Esophagus squamous epithelium (tissue), 4 donors: ENCODE measurements around the gene AP2A2.

Experiments
- CTCF ChIP-seq, 6 experiments: fragments of 450-650 bp in 4 of 6; fragments of 200-600 bp in 2 of 6; sonication (generic) in 2 of 6; IDR thresholded peaks; one replicate each; pipeline ENCODE4 v1.5.1; 2016 to 2019; ENCODE audit warnings: antibody characterized with exemption in 6 of 6, mild to moderate bottlenecking in 4 of 6, moderate library complexity in 4 of 6
- POLR2A ChIP-seq, 4 donors: fragments of 450-650 bp; IDR thresholded peaks; one replicate each; pipeline ENCODE4 v1.6.1; 2017; ENCODE audit warnings: antibody characterized with exemption in 4 of 4, mild to moderate bottlenecking in 4 of 4, moderate library complexity in 3 of 4

- TF ChIP-seq CTCF (IDR thresholded peaks at IDR 0.05), result no peak
- TF ChIP-seq POLR2A (IDR thresholded peaks at IDR 0.05), result no peak
These were observed 43.2 kb downstream of the AP2A2 start for GRCh38 chr11:968822-969221.
